HG03457 (cell line): Measurements from ENCODE around the gene C19orf85.
"Not testable (repeated sequence)": the region's sequence is repeated elsewhere in the genome, so short reads cannot be mapped to it uniquely, and the experiment has no call there.

ENCODE experiments used
- ATAC-seq: cut with Tn5 transposase; IDR thresholded peaks from one replicate; pipeline ENCODE4 v1.9.1; 2021; ENCODE audit warnings: moderate number of reproducible peaks; ENCODE audit not compliant: unreplicated experiment

Gene C19orf85

GRCh38 chr19:55464662-55465054 is at the start of gene C19orf85:
Gene C19orf85 (minus strand): TSS chr19:55464751. CDS start chr19:55464554, 197 bp downstream.
- no peak for ATAC-seq

GRCh38 chr19:55508120-55508519 is 43.6 kb upstream of the C19orf85 start:
- ATAC-seq: no peak

DNA sequence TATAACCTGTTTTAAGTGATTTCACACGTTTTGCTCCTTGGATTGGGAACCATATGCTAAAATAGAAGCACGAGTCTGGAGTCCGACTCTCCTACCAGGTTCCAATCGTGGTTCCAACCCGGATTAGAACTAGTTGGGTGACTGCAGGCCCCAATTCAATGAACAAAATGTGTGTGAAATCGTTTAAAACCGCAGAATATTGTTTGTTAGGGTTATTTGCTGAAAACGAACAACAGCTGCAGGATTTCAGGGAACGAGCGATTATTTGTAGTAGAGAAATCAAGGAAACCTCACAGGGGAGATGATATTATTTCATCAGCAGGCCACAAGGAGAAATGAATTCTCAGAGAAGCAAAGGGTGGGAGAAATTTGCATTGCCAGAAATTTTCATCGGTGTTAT is 40.4 kb upstream of the C19orf85 start:
- ATAC-seq: no peak

GRCh38 chr19:55504252-55504603 is 39.7 kb upstream of the C19orf85 start:
- no peak for ATAC-seq

DNA sequence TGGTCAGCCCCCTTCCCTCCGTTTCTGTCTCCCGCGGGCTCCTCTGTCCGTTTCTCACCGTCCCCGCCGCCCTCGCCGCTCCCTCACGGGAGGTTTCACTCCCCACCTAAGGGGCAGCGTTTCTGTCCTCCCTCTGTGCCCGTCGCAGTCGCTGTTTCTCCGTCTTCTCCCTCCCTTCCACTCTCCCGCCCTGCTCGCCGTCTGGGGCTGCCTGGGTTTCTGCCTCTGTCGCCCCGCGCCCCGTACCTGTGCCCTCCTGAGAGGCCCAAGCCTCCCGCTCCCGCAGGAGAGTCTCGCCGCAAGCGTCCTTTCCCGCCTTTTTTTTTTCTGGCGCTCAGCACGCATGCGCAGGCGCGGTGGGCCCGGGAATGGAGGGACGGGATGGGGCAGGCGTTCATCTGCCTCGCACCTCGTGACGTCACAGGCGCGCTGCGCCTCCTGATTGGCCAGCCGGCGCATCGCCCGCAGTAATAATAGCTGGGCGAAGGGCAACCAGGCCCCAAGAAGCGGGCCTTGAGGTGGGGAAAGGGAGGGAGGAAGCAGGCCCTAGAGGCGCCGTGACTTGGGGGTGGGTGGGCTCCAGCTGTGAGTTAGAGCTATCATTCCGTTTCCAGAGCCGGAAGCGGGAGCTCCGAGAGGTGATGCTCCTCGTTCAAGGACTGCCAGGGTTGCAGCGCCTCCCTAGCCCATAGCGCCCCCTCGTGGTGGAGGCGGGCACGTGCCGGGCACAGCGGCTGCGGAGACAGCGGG is 39.1 kb upstream of the C19orf85 start:
- ATAC-seq: peak; percentile 70

DNA sequence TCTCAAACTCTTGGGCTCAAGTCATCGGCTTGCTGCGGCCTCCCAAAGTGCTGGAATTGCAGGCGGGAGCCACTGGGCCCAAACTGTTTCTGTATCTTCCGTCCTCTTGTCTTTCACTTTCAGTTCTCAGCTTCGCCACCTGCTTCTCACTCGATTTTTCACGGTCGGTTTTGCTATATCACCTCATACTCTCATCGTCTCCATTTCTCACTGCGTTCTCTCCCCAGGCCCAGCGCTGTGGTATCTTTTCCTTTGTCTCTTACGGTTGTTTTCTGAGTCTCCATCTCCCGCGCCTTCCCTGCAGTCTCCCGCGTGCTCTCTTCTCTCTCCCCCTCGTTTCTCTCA is 38.6 kb upstream of the C19orf85 start:
- no peak for ATAC-seq

DNA sequence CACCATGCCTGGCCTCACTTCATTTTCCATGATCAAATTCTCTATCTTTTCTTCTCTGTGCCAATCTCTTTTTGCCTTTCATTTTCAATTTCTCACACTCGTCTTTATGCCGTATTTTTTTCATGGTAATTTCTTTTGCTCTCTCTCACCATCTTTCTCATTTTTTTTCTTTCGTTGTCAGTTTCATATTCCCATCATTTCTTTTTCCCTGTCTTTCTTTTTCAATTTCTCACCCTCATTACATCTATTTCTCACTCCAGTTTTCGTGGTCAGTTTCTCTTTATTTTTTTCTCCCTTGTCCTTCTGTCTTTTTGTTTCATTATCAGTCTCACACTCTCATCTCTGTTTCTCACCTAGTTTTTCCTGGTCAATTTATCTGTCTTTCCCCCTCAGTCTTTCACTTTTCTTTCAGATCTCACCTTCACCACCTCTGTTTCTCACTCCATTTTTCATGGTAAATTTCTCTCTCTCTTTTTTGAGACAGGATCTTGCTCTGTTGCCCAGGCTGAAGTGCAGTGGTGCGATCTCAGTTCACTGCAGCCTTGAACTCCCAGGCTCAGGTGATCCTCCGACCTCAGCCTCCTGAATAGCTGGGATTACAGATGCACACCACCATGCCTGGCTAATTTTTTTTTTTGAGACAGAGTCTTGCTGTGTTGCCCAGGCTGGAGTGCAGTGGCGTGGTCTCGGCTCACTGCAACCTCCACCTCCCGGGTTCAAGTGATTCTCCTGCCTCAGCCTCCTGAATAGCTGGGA is 37.8 kb upstream of the C19orf85 start:
- no peak for ATAC-seq

GRCh38 chr19:55500368-55500952 is 35.9 kb upstream of the C19orf85 start:
- ATAC-seq: no peak

DNA sequence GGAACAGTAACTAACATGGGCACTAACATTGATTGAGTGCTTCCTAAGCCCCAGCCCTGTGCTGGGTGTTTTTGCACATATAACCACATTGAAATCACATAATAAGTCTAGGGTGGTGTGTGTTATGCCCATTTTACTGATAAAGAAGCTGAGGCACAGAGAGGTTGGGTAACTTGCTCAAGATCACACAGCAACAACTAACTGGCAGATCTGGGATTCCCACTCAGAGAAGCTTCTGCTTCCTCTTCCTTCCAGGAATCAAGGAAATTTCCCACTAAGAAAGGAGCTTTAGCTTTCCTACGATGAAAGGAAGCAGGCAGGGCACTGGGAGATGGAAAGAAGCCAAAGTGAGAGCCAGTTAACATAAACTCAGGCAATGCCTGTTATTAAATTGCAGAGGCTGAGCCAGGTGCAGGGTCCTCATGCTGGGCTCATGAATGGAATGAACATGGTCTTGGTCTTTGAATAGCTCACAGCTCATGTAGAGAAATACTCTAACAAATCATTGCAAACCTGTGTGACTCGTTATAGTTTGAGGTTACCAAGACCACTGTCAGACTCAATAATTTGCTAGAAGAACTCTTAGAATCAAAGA is 33.8 kb upstream of the C19orf85 start:
- no peak for ATAC-seq

DNA sequence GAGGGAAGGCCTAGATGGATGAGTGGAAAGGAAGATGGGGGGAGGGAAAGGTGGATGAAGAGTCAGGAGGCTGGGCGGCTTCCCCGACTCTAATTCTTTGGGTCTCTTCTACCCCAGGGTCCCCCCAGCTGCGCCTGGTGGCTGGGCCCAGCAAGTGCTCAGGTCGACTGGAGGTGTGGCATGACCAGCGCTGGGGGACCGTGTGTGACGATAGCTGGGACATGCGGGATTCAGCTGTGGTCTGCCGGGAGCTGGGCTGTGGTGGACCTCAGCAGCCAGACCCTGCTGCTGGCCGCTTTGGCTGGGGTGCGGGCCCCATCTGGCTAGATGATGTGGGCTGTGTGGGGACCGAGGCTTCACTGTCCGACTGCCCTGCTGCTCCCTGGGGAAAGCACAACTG is 33.2 kb upstream of the C19orf85 start:
- no peak for ATAC-seq

GRCh38 chr19:55496820-55497219 is 32.3 kb upstream of the C19orf85 start:
- not testable (repeated sequence) for ATAC-seq

GRCh38 chr19:55495646-55496349 is 31.2 kb upstream of the C19orf85 start:
- no peak for ATAC-seq

DNA sequence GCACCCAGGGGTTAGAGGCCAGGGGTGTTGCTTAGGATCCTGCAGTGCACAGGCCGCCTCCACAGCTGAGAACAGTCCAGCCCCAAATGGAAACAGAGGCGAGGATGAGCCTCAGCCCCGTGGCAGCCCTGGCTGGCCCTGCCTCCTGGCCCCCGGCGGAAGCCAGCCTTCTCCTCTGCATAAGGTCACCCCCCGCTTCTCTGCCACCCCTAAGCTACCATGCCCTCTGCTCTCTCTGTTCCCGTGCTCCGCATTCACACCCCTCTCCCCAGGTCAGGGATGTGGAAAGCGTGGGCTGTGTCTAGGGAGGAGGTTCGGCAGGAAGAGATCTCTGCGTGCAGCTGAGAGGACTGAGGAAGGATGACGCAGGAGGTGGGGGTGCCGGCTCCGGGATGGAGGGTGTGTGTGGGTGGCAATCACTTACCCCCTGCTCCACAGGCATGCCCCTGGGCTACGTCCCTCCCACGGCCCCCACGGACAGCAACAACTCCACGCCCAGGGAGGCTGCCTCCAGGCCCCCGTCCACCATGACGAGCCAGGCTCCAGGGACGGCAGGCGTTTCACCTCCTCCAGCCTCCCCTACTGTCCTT is 29.7 kb upstream of the C19orf85 start:
- no peak for ATAC-seq

DNA sequence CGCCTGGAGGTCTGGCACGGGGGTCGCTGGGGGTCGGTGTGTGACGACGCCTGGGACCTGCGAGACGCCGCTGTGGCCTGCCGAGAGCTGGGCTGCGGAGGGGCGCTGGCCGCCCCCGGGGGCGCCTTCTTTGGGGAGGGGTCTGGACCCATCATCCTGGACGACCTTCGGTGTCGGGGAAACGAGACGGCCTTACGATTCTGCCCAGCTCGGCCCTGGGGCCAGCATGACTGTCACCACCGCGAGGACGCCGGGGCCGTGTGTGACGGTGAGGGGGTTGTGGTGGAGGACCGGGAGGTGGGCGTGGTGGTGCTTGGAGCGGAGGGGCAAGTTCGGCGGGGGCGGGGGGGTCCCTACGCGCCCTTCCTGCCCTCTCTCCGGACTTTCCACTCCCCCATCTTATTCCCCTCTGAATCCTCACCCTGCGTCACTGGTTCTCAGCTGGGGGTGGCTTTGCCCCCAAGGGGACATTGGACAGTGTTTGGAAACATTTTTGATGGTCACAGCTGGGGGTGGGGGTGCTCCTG is 29.2 kb upstream of the C19orf85 start:
- ATAC-seq: no peak

DNA sequence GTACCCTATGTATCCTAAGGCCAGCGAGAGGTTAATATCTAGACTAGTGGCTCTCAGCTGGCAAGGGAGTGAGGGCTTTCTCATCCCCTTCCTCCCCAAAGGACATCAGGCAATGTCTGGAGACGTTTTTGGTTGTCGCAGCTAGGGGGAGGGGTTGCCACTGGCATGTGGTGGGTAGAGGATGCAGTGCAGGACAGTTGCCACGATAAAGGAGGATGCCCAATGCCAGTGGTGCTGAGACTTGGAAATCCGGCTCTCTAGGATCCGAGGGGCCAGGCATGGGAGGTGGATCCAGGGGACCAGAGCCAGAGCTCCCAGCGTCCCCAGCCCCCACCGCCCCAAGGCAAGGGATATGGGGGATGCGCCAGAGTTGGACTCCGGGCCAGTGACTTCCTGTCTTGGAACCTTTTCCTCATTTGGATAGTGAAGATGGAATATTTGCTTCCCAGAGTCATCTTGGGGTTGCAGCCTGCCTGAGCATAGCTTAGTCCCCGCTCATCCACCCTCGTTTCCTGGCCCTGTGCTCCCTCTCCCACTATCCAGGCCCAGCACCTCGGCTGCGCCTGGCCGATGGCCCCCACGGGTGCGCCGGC is 28.6 kb upstream of the C19orf85 start:
- no peak for ATAC-seq

- no peak for ATAC-seq
Observed at GRCh38 chr19:55492362-55492944, 27.9 kb upstream of the C19orf85 start.

GRCh38 chr19:55491546-55492360 is 27.2 kb upstream of the C19orf85 start:
- ATAC-seq: no peak

DNA sequence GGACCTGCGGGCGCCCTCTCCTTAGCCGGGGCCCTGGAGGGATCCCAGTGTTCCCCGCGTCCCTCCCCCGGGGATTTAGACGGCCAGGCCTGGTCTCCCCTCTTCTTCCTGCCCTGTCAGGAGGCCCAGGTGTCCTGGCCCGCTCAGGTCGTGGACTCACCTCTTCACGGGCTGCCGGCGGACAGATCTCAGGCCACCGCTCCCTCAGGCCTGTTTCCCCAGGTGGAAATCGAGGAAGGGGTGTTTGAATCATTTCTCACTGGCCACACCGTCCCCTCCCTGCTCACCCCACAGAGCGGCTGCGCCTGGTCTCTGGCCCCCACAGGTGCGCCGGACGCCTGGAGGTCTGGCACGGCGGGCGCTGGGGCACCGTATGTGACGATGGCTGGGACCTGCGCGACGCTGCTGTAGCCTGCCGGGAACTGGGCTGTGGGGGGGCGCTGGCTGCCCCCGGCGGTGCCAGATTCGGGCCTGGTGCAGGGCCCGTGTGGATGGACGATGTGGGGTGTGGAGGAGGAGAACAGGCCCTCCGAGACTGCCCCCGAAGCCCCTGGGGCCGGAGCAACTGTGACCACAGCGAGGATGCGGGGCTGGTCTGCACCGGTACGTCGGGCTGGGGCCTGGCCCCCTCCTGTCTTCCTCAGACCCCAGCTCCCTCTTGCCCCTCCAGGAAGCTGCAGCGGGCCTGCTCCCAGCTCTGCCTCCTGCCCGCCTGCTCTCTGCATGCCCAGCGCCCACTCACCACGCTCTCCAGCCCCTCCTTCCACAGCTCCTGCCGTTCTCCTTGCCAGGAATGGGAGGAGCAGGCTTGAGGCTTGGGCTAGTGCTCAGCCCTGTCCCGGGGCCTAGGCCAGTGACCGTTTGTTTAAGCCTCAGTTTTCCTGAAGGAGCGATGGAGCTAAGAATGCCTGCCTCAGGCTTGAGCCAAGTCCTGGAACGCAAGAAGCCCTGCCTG is 26.2 kb upstream of the C19orf85 start:
- no peak for ATAC-seq
